Esophagus mucosa (tissue), 1 donor: ENCODE measurements around the gene SCN1B. TPM values are rescaled to one million over a fixed set of nuclear protein-coding genes. Genes with fewer than 3 reads are reported as not detected.
"Not testable (repeated sequence)": the region's sequence is repeated elsewhere in the genome, so short reads cannot be mapped to it uniquely, and the experiment has no call there.

Experiments used
- ATAC-seq: fragments of 200-7000 bp; cut with Tn5 transposase; one replicate; pipeline ENCODE4 v1.9.1; 2020
- total RNA-seq: library from RNA; stranded (reverse); gene quantifications from one replicate; pipeline ENCODE4 v1.2.4, GENCODE V29; 2023
- donor health status: DM: yes; HTN: yes; CAD: no.

Gene SCN1B
- total RNA-seq, result 0.88 TPM

GRCh38 chr19:35030257-35031071 lies at the start of gene SCN1B:
Gene SCN1B, plus strand, starts transcription at chr19:35030470. Its CDS starts 351 bp downstream, at chr19:35030821.
- ATAC-seq, result peak; percentile 71

GRCh38 chr19:34982275-34982674 lies 48.0 kb upstream of the SCN1B start:
- no peak for ATAC-seq

- no peak for ATAC-seq
Measured at GRCh38 chr19:34983786-34984185, 46.5 kb upstream of the SCN1B start.

- no peak for ATAC-seq
Measured at GRCh38 chr19:34984287-34984686, 46.0 kb upstream of the SCN1B start.

- peak; percentile 52 for ATAC-seq
Measured at GRCh38 chr19:34985249-34986022, 44.8 kb upstream of the SCN1B start.

- no peak for ATAC-seq
Measured at GRCh38 chr19:34988119-34988518, 42.2 kb upstream of the SCN1B start.

GRCh38 chr19:34989298-34989697 lies 41.0 kb upstream of the SCN1B start:
- no peak for ATAC-seq

- ATAC-seq, result no peak
Measured at GRCh38 chr19:34990578-34991192, 39.6 kb upstream of the SCN1B start.

GRCh38 chr19:34991542-34992333 lies 38.5 kb upstream of the SCN1B start:
- ATAC-seq, result no peak

GRCh38 chr19:34992582-34992981 lies 37.7 kb upstream of the SCN1B start:
- ATAC-seq, result not testable (repeated sequence)

GRCh38 chr19:34994286-34994642 lies 36.0 kb upstream of the SCN1B start:
- ATAC-seq, result peak; percentile 9

GRCh38 chr19:34994643-34995541 lies 35.4 kb upstream of the SCN1B start:
- peak; percentile 23 for ATAC-seq

GRCh38 chr19:34995551-34995950 lies 34.7 kb upstream of the SCN1B start:
- no peak for ATAC-seq

GRCh38 chr19:34997071-34997617 lies 33.1 kb upstream of the SCN1B start:
- ATAC-seq, result no peak

GRCh38 chr19:34998224-34998623 lies 32.0 kb upstream of the SCN1B start:
- not testable (repeated sequence) for ATAC-seq

GRCh38 chr19:34998777-34999497 lies 31.3 kb upstream of the SCN1B start:
- ATAC-seq, result no peak

GRCh38 chr19:34999498-35000337 lies 30.6 kb upstream of the SCN1B start, which contains the start of gene GRAMD1A:
Gene GRAMD1A, plus strand, starts transcription at chr19:35000323. Its CDS starts 156 bp downstream, at chr19:35000479.
- peak; percentile 81 for ATAC-seq

GRCh38 chr19:35000338-35000646 lies 30.0 kb upstream of the SCN1B start:
- no peak for ATAC-seq
